GM19463 (cell line): ENCODE data around the gene RANBP17.

ENCODE experiments used
- ATAC-seq: cut with Tn5 transposase; IDR thresholded peaks from one replicate; pipeline ENCODE4 v1.9.1; 2021; ENCODE audit warnings: mild to moderate bottlenecking, moderate library complexity; ENCODE audit not compliant: unreplicated experiment

Gene RANBP17

DNA sequence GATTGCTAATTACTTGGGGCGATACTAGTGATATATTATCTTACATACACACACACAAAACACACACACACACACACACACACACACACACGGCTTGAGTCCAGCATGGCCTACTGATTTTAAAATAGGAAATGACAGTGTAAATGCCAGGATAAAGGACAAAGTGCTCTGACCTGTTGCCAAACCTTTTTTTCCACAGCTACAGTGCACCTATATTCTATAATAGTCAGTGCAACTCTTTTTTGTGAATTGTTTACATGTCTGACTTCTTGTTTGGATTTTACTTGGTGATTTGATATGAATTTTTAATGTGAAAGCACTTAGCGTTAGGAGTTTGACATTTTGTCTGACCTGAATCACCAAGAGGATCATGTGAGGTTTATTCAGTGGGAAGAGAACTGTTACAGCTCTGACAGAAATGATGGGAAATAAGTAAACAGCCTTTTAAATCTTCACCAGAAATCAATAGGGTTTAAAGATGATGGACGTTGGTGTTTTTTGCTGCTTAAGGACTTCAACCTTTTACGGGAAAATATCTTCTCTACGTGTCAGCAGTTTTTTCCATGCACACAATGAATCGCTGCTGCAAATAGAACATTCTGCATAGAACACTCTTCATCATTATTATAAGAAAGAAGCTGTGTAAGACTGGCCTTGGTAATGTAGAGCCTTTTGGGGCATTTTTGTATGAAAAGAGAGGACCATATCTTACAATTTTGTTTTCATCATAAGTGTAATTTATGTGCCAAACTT, 218.5 kb downstream of the RANBP17 start:
- no peak for ATAC-seq

DNA sequence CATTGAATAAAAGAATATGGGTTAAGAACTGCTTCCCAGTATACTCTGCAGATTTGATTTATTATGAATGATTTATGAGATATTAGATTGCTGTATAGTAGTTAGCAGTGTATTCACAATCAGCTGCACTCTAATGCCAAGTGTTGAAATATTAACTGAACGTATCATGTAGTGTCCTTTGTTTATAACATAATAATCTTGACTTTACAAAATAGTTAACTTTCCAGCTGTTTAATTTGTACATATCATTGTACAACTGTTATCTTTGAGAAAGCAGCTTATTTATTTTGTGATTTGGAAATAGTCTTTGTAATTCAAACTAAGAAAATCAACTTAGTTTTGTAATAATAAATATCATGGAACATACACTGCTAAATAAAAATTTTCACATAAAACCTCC, 219.5 kb downstream of the RANBP17 start:
- no peak for ATAC-seq

DNA sequence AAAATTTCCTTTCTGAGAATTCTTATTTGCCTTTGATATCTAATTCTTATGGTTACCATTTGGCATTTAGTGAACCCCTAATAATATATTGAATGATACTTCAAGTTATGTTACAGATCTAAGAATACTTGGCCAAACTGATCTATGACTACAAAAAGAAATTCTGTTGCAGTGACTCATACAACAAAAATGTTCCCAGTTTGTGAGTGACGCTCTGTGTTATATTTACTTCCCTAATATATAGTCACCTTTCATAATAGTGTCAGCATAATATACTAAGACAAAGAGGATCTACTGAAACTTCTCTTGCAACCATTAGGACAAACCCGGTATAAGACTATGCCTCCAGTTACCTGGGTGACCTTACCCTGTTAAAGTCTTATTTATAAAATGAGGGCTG, 230.4 kb downstream of the RANBP17 start:
- ATAC-seq, result no peak

DNA sequence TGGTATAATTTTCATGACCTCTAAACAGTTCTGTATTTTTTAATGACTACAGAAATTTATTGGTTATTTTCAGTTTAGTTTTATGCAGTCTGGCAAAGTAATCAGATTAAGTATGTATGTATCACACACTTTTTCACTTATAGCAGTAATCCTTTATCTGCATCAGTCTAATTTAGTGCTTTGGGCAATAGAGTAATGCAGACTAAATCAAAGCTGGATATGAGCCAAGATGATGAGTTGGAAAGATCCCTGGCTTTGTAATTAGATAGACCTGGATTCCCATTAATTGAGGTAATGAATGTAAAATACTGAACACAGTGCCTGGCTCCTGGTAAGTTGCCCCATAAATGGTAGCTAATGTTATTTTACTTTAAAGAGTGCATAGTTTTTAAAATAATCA, 231.8 kb downstream of the RANBP17 start:
- ATAC-seq, result no peak

DNA sequence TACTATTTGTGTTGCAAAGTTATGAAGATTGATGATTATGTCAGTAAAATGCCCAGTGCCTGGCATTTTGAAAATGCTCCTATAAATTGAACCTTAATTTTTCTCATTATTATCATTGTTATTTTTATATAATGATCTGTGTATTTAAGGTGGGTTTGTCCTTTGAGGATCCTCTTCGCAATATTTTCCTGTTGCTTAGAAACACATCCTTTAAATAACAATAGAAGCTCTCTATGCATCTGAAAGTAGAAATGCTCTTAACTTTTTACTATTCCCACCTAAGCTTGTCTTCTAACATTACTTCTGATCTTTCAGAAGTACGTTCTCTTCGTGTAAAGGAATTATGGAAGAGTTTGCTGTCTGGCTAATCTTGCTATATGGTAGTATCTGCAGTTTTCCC, 232.5 kb downstream of the RANBP17 start:
- ATAC-seq, result no peak

DNA sequence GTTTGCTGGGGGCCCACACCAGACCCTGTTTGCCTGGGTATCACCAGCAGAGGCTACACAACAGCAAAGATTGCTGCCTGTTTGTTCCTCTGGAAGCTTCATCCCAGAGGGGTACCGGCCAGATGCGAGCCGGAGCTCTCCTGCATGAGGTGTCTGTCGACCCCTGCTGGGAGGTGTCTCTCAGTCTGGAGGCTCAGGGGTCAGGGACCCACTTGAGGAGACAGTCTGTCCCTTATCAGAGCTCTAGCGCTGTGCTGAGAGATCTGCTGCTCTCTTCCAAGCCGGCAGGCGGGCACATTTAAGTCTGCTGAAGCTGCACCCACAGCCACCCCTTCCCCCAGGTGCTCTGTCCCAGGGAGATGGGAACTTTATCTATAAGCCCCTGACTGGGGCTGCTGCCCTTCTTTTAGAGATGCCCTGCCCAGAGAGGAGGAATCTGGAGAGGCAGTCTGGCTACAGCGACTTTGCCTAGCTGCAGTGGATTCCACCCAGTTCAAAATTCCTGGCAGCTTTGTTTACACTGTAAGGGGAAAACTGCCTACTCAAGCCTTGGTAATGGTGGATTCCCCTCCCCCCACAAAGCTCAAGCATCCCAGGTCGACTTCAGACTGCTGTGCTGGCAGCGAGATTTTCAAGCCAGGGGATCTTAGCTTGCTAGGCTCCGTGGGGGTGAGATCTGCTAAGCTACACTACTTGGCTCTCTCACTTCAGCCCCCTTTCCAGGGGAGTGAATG, 241.2 kb downstream of the RANBP17 start:
- no peak for ATAC-seq

DNA sequence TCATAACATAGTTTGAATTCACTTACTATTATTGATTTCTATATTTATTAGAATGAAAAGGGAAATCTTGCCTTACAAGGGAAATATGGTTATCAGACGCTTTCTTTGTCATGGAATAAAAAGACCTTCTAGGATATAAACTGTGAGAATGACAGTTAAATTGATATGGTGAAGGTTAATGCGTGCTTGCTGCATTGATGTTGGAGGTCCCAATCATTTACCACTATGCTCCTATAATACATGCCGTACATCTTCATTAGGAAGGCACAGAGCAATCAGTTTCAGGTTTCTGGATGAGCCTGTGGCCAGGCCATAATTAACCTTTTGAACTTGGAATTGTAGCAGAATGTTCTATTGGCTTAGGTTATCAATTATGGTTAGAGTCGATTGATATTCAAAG, 245.9 kb downstream of the RANBP17 start:
- no peak for ATAC-seq

DNA sequence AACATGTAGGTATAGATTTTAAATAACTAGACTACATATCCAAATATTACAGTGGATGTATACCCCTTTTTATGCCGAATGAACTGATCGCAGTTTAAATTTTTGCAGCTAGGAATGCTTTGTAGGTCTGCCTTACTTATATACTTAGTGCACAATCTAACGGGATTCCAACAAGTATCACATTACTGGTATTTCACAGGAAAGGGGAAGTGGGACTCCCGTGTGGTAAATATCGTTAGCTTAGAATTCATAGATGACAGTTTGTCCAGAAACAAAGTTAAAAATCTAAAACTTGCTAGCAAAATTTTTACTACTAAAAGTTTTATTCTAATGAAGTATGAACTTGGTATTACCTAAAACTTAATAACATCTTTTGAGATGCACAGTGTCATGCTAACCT, 253.7 kb downstream of the RANBP17 start:
- no peak for ATAC-seq

DNA sequence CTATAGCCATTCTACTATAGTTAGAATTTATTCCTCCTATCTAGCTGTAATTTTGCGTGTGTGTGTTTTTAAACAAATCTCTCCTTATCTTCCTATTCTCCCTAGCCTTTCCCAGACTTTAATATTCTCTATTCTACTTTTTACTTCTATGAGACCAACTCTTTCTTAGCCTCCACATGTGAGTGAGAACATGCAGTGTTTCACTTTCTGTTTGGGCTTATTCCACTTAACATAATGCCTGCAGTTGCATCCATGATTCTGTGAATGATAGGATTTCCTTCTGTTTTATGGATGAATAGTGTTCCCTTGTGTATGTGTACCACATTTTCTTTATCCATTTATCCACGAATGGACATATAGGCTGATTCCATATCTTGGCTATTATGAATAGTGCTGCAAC, 254.9 kb downstream of the RANBP17 start:
- ATAC-seq, result no peak

DNA sequence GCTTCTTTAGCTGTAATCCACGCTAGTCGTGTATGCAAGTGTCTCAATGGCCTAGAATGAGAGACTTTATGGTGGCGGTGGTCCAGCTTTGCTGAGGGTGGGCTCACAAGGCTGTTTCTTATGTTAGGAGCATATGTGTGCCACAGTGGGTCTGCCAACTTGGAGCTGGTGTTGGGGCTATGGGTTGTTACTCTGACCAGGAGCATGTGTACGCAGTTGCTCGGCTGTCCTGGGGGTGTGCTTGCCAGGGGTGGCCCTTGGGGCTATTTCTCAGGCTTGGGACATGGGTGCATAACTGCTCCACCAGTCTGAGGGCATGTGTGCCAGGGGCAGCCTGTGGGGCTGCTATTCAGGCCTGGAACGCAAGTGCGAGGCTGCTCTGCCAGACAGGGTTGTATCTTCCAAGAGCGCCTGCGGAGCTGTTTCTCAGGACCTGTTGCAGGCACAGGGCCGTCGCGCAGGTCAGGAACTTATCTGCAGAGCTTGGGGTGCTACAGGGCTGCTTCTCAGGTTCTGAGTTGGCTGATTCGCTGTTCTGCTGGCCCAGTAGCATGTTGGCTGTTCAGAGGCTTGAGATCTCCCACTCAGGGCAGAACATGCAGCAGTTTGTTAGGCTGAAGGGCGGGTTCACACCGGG, 259.3 kb downstream of the RANBP17 start:
- no peak for ATAC-seq

DNA sequence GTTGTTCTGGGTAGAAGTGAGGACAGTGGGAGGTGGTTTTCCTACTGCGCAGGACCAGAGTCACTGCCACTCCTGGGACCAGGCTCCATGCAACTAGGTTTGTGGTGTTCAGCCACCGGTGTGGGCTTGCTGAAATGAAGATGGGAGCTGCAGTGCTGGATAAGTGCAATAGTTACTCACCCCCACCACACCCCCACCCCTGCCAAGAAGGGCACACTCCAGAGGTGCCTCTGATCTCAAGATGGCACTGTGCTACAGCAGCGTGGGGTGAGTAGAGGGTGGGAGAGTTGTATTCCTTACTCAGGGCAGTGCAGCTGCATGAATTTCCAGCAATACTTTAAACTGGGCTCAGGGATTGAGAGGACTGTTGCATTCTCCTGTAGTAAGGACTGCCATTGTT, 259.8 kb downstream of the RANBP17 start:
- ATAC-seq, result no peak

DNA sequence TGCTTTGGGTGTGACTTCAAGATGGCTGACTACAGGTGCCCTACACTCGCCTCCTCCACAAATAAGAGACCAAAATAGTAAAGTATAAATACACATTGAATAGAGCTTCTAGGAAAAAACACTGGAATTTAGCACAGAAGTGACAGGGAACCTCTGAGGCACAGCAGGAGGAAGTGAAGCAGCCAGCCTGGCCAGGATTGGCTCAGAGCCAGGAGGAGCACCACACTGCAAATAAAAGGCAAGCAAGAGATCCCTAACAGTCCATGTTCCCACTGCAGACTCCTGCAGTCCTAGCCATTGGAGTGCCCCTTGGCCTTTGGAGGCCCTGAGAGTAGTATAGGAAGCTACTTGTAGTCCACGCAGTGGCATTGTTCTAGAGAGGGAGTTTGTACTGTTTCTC, 260.6 kb downstream of the RANBP17 start:
- ATAC-seq, result no peak

DNA sequence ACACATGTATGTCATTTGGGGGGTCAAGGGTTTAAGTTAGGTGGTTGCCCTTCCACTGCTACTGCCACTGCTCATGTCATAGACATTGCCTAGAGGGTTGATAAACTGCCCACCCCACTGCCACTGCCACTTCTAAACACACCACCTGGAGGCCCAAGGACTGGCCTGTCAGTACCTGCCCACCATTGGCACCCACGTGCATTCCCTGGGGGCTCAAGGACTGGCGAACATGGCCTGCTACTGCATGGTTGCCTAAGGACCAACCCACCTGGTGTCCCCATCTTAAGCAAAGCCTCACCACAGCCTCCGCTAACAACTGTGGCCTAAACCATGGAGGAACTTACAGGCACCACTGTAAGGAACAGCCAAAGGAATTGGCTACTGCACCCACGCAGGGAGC, 261.6 kb downstream of the RANBP17 start:
- ATAC-seq, result no peak

DNA sequence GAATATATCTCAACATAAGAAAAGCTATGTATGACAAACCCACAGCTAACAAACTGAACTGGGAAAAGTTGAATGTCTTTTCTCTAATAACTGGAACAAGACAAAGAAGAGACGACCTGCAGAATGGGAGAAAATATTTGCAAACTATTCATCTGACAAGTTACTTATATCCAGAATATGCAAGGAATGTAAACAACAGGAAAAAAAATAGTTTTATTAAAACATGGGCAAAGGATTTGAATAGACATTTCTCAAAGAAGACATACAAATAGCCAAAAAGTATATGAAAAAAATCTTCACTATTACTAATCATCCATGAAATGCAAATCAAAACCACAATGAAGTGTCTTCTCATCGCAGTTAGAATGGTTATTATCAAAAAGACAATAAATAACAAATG, 265.5 kb downstream of the RANBP17 start:
- ATAC-seq, result no peak

DNA sequence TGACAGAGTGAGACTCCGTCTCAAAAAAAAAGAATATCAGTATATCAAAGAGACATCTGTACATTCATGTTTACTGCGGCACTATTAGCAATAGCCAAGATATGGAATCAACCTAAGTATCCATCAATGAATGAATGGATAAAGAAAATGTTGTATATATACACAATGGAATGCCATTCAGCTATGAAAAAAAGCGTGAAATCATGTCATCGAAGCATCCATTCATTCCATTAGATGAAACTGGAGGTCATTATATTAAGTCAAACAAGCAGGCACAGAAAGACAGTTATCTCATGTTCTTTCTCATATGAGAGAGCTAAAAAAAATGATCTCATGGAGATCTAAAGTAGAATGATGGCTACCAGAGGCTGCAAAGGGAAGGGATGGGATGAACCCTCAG, 266.3 kb downstream of the RANBP17 start:
- no peak for ATAC-seq

DNA sequence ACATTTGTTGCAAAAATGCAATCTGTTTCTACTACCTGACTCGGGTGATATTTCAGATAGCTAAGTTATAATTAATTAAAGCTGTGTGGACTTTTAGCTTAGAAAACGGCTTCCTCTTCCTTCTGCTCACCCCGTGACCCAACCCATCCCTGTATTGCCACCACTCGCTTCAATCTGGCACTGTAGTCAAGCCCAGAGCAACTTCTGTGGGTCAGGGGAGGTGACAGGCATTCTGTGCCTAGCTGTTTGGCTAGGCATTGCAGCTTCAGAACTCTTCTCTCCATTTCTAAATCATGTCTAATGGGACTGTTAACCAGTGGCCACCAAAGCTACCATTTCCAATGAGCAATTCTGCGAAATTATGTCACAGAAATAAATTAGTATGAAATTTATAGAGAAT, 267.5 kb downstream of the RANBP17 start:
- no peak for ATAC-seq

DNA sequence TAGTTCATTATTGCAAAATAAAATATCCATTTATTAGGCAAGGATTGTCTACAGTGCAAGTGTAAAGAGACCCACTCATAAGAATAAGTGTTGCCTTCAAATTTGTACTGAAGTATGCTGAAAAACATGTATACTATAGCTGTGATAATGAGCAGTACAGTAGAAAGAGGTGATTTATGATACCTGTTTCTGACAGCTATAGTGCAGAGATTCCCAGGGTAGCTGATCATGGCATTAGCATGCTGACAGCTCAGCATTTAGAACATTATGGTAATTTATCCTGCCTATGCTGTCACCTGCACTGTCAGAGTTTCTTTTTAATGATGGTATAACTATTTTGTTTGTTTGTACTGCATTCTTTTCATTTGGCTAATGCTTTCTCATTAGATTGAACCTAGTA, 269.7 kb downstream of the RANBP17 start:
- no peak for ATAC-seq

DNA sequence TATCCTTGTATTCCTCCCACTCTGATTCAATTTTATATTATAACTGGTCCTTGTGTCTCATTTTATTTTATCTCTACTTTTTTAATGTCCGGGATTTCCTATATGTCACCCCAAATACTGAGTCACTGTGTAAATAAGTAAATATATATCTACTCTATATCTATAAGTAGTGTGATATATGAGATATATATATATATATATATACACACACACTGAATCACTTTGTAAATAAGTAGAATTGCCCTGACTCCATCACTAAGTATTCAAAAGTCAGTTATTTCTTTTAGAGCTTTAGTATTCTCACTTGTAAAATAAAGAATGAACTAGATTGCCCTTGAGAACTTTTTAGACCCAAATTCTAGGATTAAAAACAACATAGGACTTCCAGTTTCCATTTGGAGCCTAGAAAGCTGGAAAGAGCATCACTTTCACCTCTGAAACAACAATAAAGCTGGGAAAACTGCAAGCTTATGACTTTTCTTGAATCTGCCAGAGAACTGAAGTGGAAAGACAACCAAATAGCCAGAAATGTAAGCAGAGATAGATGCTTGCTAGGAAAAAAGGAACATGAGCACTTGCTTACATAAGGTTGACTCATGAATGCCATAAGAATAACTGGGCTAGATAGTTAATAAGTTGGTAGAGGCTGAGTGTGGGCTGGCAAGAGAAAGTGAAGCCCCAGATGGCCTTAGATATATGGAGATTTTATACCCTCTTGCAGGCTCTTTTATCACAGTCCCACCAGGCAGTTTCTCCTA, 276.1 kb downstream of the RANBP17 start:
- no peak for ATAC-seq

DNA sequence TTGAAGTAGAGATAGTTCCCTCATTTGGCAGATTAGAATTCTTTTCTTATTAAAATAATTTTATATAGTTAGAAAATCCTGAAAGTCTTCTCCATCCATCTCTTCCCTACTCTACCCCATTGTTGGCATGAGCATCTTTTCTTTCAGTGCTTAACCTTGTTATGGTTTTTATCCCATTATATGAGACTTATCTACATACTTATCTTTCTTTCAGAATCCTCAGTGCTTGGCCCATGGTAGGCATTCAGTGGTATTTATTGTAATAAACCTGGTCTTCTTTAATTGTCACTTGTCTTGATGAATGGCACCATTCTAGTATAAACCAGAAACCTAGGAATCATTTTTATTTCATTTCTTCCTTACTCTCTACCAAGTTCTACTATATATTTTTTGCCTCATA, 277.4 kb downstream of the RANBP17 start:
- ATAC-seq, result no peak

DNA sequence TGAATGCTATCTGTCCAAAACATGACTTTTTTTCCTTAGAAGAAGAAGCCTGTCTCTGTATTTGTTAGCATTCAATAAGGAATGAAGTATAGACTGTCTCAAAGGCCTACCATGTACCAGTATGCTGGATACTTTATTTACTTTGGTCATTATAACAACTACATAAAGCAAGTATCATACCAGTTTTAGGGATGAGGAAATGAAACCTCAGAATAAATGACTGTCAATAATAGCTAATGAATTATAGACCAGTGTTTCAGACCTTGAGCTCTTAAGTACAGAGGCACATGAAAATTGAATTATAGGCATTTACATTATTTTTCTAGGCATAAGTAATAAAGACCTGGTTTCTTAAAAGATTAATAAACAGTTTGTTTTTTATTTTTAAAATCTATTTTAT, 280.8 kb downstream of the RANBP17 start:
- no peak for ATAC-seq

DNA sequence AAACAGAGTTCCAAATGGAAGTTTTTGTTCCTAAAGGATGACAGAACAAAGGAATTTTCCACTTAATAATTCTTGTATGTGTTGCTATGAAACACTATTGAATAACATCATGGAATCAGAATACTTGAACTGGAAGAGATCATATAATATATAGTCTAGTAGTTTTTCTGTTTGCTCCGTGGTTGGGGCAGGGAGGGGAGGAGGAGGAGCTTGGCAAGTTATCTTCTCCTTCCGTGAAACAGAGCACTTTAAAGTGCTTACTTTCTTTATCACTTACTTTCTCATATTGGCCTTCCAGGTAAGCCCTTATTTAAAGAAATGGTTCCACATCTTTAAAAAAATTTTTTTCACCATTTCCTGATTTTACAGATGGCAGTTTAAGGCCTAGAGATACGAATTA, 281.4 kb downstream of the RANBP17 start:
- ATAC-seq, result no peak
